NT2/D1 (cell line): ENCODE results near the gene HSPA12B.

Experiments
- SUZ12 ChIP-seq: IDR thresholded peaks from 2 replicates; pipeline ENCODE4 v1.6.1; 2011; ENCODE audit not compliant: insufficient read length, insufficient read depth; ENCODE audit errors: extremely low read depth
- YY1 ChIP-seq: IDR thresholded peaks from 2 replicates; pipeline ENCODE4 v1.6.1; 2011; ENCODE audit not compliant: insufficient read length, insufficient read depth

- TF ChIP-seq YY1 (no peak), SUZ12 (no peak)
These were observed 44.9 kb downstream of the HSPA12B start for GRCh38 chr20:3777381-3777715.
